Stimulated activated naive CD8-positive, alpha-beta T cell treated with anti-CD3 and anti-CD28 coated beads, Interleukin-15, Interleukin-2, amounts not matched to agents 100 ng/mL and 50 ng/mL, for 24 hours (primary cell): Measurements from ENCODE around the gene PTPRU.

Source experiments
- H3K27ac Mint-ChIP-seq: one replicate; pipeline ENCODE4 v1.8.0; 2021; ENCODE audit warnings: mild to moderate bottlenecking, mixed read lengths
- H3K27me3 Mint-ChIP-seq: one replicate; pipeline ENCODE4 v1.8.0; 2021; ENCODE audit warnings: mixed read lengths
- H3K36me3 Mint-ChIP-seq: one replicate; pipeline ENCODE4 v1.8.0; 2021; ENCODE audit warnings: low read depth, mixed read lengths
- H3K4me1 Mint-ChIP-seq: one replicate; pipeline ENCODE4 v1.8.0; 2021; ENCODE audit warnings: low read depth, mixed read lengths
- H3K4me3 Mint-ChIP-seq: one replicate; pipeline ENCODE4 v1.8.0; 2021; ENCODE audit warnings: mild to moderate bottlenecking, mixed read lengths
- H3K9me3 Mint-ChIP-seq: one replicate; pipeline ENCODE4 v1.8.0; 2021; ENCODE audit warnings: mixed read lengths

Gene PTPRU

DNA sequence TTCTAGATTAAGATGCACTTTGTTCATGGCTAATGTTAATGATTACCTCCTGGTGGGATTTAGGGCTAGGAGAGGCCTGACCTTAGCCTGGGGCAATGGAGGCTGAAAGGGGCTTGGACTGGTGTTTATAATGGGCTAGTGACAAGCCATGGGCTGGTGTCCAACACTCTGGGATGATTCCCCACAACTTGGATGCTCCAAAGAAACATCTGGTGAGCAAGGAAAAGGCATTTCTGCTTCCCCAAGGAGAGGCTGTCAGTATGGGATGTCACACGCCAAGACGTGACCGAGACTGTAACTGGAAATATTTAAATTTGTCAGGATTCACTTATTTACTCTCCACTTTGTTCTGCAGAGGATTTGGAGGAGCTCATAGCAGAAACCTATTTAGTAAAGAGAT lies 45.2 kb downstream of the PTPRU start:
- Mint-ChIP-seq H3K9me3 (no peaks in the 10 kb centered on the region), H3K4me1 (peaks cover 3% of the 10 kb centered on the region), H3K27ac (no peak overlapping the region), H3K36me3 (no peaks in the 10 kb centered on the region), H3K27me3 (peaks cover 3% of the 10 kb centered on the region), H3K4me3 (no peak overlapping the region)

DNA sequence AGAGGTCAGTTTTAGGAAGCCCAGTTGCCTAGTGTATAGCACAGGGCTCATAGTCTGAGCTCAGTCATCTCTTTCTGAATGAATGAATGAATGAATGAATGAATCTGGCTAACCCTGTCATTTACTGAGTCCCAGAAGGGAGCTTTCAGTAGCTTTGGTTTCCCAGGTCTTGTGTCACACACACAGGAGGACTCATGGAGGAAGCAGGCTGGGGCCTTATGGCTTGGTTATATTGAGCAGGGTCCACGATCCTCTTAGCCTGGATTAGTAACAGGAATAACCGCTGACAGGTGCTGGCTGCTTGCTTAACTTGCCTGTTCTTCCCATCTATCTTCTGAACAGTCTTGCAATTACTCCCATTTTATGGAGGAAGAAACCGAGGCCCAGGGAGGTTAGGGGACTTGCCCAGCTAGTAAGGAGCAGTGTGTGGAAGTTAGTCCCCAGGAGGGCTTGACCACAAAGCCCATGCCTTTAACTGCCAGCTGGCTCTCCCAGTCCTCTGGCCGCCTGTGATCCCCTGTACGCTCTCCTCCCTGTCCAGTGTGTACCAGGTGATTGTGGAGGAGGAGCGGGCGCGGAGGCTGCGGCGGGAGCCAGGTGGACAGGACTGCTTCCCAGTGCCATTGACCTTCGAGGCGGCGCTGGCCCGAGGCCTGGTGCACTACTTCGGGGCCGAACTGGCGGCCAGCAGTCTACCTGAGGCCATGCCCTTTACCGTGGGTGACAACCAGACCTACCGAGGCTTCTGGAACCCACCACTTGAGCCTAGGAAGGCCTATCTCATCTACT lies 46.0 kb downstream of the PTPRU start:
- Mint-ChIP-seq H3K27me3 (peaks cover 3% of the 10 kb centered on the region), H3K9me3 (no peaks in the 10 kb centered on the region), H3K4me3 (no peak overlapping the region), H3K36me3 (no peaks in the 10 kb centered on the region), H3K27ac (no peak overlapping the region), H3K4me1 (peaks cover 3% of the 10 kb centered on the region)

DNA sequence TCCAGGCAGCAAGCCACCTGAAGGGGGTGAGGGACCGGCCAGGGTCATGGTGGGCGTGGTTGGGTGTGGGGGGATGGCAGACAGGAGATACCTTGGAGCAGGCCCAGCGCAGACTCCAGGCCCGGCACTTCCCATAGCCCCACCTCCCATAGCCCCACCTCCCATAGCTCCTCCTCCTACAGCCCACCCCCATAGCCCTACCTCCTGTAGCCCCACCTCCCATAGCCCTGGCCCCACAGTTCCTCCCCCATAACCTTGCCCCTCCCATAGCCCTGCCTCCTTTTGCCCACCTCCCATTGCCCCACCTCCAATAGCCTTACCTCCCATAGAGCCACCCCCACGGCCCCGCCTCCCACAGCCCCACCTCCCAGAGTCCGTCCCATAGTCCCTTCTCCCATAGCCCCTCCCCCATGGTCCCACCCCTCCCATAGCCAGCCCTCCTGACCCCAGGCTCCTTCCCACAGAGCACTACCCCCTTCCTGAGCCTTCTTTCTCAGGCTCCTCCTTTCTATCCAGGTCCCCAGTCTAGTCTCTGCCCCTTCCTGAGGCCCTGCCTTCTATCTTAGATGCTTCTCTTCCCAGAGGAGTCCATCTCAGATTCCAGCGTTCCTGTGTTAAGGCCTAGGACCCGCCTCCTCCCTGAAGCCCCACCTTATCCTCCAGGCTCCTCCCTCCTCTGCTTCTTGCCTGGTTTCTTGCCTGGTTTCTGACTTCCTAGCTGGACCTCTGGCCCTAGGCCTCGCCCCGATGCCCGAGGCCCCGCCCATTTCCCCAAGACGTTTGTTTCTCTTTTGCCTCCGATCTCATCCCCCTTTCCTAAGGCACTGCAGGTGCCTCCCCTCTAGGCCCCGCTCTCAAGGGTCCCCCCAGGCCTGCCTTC lies 46.8 kb downstream of the PTPRU start:
- H3K4me1 Mint-ChIP-seq = peaks cover 3% of the 10 kb centered on the region
- no peak overlapping the region for H3K27ac Mint-ChIP-seq

DNA sequence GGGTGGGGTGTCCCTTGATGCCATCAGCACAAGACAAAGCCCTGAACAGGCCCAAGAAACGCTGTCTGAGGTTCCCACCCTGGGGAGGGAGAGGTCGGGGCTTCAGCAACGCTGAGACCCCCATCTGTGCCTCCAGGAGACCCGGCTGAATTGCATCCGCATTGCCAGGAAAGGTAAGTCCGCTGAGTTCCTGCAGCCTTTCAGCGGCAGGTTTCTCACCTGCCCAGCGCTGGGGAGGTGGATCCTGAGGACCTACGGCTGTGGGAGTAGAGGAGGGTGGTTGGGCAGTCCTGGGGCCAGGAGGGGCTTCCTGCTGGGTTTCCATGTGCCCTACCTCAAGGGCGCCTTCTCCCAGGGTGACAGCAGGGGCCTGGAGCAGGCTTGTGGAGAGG lies 47.5 kb downstream of the PTPRU start:
- H3K9me3 Mint-ChIP-seq = no peaks in the 10 kb centered on the region
- H3K27me3 Mint-ChIP-seq = peaks cover 3% of the 10 kb centered on the region
- no peak overlapping the region for H3K4me3 Mint-ChIP-seq
- H3K27ac Mint-ChIP-seq = no peak overlapping the region
- H3K4me1 Mint-ChIP-seq = peaks cover 3% of the 10 kb centered on the region
- H3K36me3 Mint-ChIP-seq = no peaks in the 10 kb centered on the region

More for the DNA sequence above, 46.8 kb downstream of the PTPRU start:
- Mint-ChIP-seq H3K36me3 (no peaks in the 10 kb centered on the region), H3K27me3 (peaks cover 3% of the 10 kb centered on the region), H3K4me3 (no peak overlapping the region), H3K9me3 (no peaks in the 10 kb centered on the region)

DNA sequence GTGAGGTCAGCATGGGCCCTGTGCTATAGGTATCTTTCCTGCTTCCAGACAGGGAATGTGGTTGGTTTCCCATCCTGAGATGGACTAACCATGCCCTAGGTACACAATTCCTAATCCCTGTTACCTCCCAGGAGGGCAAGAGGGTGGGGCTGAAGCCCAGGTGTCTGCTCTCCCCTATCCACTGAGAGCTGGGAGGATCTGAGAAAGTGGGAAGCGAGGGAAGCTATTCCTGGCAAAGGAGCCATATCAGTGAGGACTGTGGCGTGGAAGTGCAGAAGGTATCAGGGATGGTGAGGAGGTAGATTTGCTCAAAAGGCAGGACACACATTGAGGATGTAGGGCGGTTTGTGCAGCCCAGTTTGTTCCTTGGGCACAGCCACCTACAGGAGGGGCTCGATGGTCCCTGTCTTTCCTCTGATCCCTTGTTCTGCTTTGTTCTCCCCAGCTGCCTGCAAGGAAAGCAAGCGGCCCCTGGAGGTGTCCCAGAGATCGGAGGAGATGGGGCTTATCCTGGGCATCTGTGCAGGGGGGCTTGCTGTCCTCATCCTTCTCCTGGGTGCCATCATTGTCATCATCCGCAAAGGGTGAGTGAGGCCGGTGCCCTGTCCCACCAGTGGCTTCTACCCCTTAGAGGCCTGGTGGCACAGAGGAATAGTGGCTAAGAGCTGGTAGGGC lies 48.1 kb downstream of the PTPRU start:
- no peak overlapping the region for H3K27ac Mint-ChIP-seq
- no peak overlapping the region for H3K4me3 Mint-ChIP-seq
- H3K27me3 Mint-ChIP-seq = peaks cover 3% of the 10 kb centered on the region
- no peaks in the 10 kb centered on the region for H3K9me3 Mint-ChIP-seq
- no peaks in the 10 kb centered on the region for H3K36me3 Mint-ChIP-seq
- H3K4me1 Mint-ChIP-seq = peaks cover 3% of the 10 kb centered on the region

- Mint-ChIP-seq H3K4me3 (no peak overlapping the region), H3K27ac (no peak overlapping the region), H3K9me3 (no peaks in the 10 kb centered on the region), H3K4me1 (peaks cover 3% of the 10 kb centered on the region), H3K36me3 (no peaks in the 10 kb centered on the region), H3K27me3 (peaks cover 3% of the 10 kb centered on the region)
These were observed 48.7 kb downstream of the PTPRU start for GRCh38 chr1:29284961-29285560.

DNA sequence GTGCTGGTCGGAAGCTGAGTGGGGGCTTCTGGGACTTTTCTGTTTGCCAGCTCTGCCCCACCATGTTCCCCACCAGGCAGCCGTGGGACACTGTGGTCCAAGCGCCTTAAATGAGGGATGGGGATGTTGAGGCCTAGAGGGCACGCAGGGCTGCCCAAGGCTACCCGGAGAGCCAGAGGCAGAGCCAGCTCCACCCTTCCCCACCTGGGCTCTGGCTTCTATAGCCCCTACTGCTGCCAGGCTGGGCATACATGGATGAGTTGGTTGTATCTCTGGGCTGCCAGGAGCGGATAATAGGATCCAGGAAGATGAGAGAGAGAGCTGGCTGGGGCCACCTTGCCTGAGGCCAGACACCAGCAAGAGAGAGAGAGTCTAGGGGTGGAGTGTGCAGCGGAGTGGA lies 49.4 kb downstream of the PTPRU start:
- Mint-ChIP-seq H3K36me3 (no peaks in the 10 kb centered on the region), H3K4me1 (peaks cover 3% of the 10 kb centered on the region), H3K27me3 (no peaks in the 10 kb centered on the region), H3K9me3 (no peaks in the 10 kb centered on the region), H3K27ac (no peak overlapping the region), H3K4me3 (no peak overlapping the region)

DNA sequence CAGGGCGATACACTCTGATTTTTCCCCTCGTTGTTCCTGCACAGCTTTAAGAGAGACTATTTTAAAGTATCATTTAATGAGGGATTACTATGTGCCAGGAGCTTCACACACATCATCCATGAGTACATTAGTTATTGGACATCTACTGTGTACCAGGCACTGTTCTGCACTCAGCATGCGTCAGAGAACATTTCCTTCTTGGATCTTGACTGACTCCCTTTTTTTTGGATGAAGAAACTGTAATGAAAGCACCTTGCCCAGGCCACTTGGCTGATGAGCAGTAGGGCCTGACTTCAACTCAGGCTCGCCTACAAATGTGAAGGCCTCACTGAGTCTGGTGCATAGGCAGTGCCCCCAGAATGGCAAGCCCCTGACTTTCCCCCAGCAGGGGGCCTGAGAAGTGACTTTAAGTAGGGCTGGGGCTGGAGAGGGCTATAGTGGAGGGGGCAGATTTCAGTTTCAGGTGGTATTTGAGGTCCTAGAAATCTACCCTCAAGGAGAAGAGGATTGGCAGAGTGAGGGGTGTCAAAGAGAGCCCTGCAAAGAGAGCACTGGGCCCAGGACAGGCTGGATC lies 50.0 kb downstream of the PTPRU start:
- Mint-ChIP-seq H3K4me3 (no peak overlapping the region), H3K36me3 (no peaks in the 10 kb centered on the region), H3K4me1 (peaks cover 3% of the 10 kb centered on the region), H3K27ac (no peak overlapping the region), H3K9me3 (no peaks in the 10 kb centered on the region), H3K27me3 (no peaks in the 10 kb centered on the region)

- H3K4me1 Mint-ChIP-seq = no peaks in the 10 kb centered on the region
- no peak overlapping the region for H3K27ac Mint-ChIP-seq
- no peaks in the 10 kb centered on the region for H3K27me3 Mint-ChIP-seq
- H3K4me3 Mint-ChIP-seq = no peak overlapping the region
- no peaks in the 10 kb centered on the region for H3K9me3 Mint-ChIP-seq
- no peaks in the 10 kb centered on the region for H3K36me3 Mint-ChIP-seq
These were observed 53.2 kb downstream of the PTPRU start for GRCh38 chr1:29289493-29289892.

DNA sequence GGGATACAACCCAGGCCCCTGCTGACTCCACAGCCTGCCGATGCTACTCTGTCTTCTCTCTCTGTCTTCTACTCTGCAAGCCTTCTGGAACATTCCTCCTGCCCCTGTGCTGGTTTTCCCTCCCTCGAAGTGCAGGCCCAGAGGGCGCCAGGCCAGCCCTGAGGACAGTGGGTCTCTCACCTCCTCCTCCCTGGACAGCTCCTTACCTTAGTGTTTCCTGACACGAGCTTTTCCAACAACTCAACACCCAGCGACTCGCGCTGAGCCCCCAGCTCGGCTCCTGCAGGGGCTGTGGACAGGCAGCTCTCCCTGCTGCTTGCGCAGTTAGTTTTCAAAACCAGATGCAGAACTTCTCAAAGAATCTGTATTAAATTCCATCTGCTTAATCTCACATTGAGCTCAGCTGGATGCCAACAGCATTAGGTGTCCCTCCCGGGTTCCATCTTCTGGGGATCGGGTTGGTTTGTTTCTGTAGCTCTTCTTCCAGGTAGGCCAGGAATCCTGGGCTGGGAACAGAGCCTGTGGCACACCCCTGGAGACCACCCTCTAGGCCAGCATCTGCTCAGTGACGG lies 54.2 kb downstream of the PTPRU start:
- H3K27ac Mint-ChIP-seq = no peak overlapping the region
- no peak overlapping the region for H3K4me3 Mint-ChIP-seq
- H3K9me3 Mint-ChIP-seq = no peaks in the 10 kb centered on the region
- H3K36me3 Mint-ChIP-seq = no peaks in the 10 kb centered on the region
- no peaks in the 10 kb centered on the region for H3K4me1 Mint-ChIP-seq
- H3K27me3 Mint-ChIP-seq = peaks cover 3% of the 10 kb centered on the region

GRCh38 chr1:29291756-29292155 lies 55.4 kb downstream of the PTPRU start:
- no peaks in the 10 kb centered on the region for H3K9me3 Mint-ChIP-seq
- no peak overlapping the region for H3K27ac Mint-ChIP-seq
- H3K36me3 Mint-ChIP-seq = no peaks in the 10 kb centered on the region
- H3K4me1 Mint-ChIP-seq = no peaks in the 10 kb centered on the region
- H3K27me3 Mint-ChIP-seq = peaks cover 3% of the 10 kb centered on the region
- H3K4me3 Mint-ChIP-seq = no peak overlapping the region

- no peaks in the 10 kb centered on the region for H3K9me3 Mint-ChIP-seq
- no peaks in the 10 kb centered on the region for H3K4me1 Mint-ChIP-seq
- no peak overlapping the region for H3K27ac Mint-ChIP-seq
- peaks cover 6% of the 10 kb centered on the region for H3K27me3 Mint-ChIP-seq
- H3K4me3 Mint-ChIP-seq = no peak overlapping the region
- no peaks in the 10 kb centered on the region for H3K36me3 Mint-ChIP-seq
These were observed 56.0 kb downstream of the PTPRU start for GRCh38 chr1:29292344-29292743.

GRCh38 chr1:29297450-29297849 lies 61.1 kb downstream of the PTPRU start:
- Mint-ChIP-seq H3K27me3 (peaks cover 14% of the 10 kb centered on the region), H3K4me1 (no peaks in the 10 kb centered on the region), H3K36me3 (no peaks in the 10 kb centered on the region), H3K27ac (no peak overlapping the region), H3K4me3 (no peak overlapping the region), H3K9me3 (peaks cover 3% of the 10 kb centered on the region)

GRCh38 chr1:29298246-29298645 lies 61.9 kb downstream of the PTPRU start:
- Mint-ChIP-seq H3K27me3 (peaks cover 14% of the 10 kb centered on the region), H3K27ac (no peak overlapping the region), H3K4me1 (no peaks in the 10 kb centered on the region), H3K36me3 (no peaks in the 10 kb centered on the region), H3K4me3 (no peak overlapping the region), H3K9me3 (peaks cover 3% of the 10 kb centered on the region)
